ENCODE data around the gene TTC23. TPM values are rescaled to one million over a fixed set of nuclear protein-coding genes. Genes with fewer than 3 reads are reported as not detected.
"Not testable (repeated sequence)": the region's sequence is repeated elsewhere in the genome, so short reads cannot be mapped to it uniquely, and the experiment has no call there.

The TTC23 gene
- total RNA-seq, 4 donors from 2014 or later: 19.9 to 45.3 (median 34.0) TPM

DNA sequence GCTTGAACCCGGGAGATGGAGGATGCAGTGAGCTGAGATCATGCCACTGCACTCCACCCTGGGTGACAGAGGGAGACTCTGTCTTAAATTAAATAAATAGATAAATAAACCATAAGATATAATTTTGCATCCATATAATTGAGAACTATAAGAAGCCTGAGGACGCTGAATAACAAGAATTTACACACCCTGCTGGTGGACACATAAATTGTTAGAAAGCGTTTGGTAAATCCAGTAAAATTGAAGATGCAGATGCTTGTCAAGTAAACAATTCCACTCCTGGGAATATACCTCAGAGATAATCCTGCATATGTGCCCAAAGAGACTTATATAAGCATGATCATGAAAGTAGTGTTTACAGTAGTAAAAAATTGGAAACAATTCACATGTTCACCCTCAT, 41.7 kb downstream of the TTC23 start:
- no peaks in the 10 kb centered on the region for H3K9me3 ChIP-seq
- H3K4me1 ChIP-seq: no peaks in the 10 kb centered on the region
- intact Hi-C loops (cut with DNase I): loop anchor here (10.0 kb wide), 1 partner anchor 53 kb away; no protein-coding TSS in a partner anchor
- H3K27ac ChIP-seq: no peak overlapping the region
- whole genome bisulfite sequencing, 2 donors: 92 to 93% methylated on average over 3 of the region's 3 CpGs
- no peaks in the 10 kb centered on the region for H3K27me3 ChIP-seq
- TF ChIP-seq POLR2A (IDR thresholded peaks at IDR 0.05): no peak
- TF ChIP-seq, protein P1, sequence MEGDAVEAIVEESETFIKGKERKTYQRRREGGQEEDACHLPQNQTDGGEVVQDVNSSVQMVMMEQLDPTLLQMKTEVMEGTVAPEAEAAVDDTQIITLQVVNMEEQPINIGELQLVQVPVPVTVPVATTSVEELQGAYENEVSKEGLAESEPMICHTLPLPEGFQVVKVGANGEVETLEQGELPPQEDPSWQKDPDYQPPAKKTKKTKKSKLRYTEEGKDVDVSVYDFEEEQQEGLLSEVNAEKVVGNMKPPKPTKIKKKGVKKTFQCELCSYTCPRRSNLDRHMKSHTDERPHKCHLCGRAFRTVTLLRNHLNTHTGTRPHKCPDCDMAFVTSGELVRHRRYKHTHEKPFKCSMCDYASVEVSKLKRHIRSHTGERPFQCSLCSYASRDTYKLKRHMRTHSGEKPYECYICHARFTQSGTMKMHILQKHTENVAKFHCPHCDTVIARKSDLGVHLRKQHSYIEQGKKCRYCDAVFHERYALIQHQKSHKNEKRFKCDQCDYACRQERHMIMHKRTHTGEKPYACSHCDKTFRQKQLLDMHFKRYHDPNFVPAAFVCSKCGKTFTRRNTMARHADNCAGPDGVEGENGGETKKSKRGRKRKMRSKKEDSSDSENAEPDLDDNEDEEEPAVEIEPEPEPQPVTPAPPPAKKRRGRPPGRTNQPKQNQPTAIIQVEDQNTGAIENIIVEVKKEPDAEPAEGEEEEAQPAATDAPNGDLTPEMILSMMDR (IDR thresholded peaks at IDR 0.05): no peak
- no peak overlapping the region for H3K4me3 ChIP-seq (replicated peaks in 1 of 3)
- no peaks in the 10 kb centered on the region for H3K36me3 ChIP-seq
- DNase-seq: no peak

DNA sequence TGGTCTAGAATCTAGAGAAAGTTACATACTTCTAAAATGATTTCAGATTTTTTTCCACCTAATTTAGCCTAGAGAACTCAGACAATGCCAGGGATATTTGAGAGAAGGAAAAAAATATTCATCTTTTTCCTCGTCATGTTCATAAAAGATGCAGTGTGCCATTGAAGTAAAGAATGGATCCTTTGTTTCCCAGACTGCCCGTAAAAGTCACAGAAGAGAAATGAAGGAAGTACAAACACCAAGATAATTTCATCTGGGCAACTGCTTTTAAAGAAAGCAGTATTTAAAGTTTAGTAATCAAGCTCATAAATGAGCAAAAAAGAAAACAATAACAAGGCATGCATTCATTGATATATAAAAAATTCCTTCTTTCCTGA, 47.2 kb downstream of the TTC23 start:
- no peaks in the 10 kb centered on the region for H3K9me3 ChIP-seq
- intact Hi-C loops (cut with DNase I): loop anchor here (10.0 kb wide), 1 partner anchor 47 kb away; no protein-coding TSS in a partner anchor
- peaks cover 0 to 13% of the 10 kb centered on the region in 2 donors for H3K36me3 ChIP-seq
- H3K4me1 ChIP-seq: no peaks in the 10 kb centered on the region
- DNase-seq: no peak
- 65 to 89% methylated on average over 2 of the region's 2 CpGs for WGBS, 2 donors
- TF ChIP-seq POLR2A (IDR thresholded peaks at IDR 0.05): no peak
- TF ChIP-seq, protein P1 (IDR thresholded peaks at IDR 0.05): no peak
- H3K4me3 ChIP-seq (replicated peaks in 1 of 3): no peak overlapping the region
- H3K27ac ChIP-seq: no peak overlapping the region
- H3K27me3 ChIP-seq: no peaks in the 10 kb centered on the region

DNA sequence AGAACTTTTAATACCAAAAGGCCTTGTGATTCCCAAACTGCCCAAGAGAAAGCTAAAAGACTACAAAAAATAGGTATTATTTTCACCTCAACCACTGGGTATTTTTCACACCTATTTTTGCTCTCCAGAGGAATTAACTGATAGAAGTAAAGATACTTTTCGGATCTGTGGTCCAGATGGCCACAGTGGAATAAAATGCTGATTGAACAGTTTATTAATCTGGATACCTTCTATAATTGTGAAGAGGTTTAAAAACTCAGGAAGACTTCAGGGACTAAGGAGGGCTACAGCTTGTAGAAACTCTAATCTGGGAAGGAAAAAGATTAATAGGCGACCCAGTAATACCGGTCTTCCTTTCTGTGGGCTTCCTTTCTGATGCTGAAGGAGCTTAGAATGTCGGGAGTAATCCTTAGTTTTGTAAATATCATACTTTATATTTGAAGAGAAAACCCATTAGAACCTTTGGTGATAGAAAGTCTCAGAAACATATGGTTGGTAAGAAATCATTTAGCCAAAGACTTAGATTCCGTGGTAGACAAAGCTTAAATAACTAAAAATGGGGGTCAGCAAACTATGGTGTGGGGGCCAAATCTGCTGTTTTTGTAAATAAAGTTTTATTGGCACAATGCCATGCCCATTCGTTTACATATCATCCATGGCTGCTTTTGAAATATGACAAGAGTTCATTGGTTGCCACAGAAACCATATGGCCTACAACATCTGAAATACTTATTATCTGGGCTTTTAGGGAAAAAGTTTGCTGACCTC, 47.8 kb downstream of the TTC23 start:
- Histone ChIP-seq H3K27me3 (no peaks in the 10 kb centered on the region), H3K4me3 (replicated peaks in 1 of 3) (no peak overlapping the region), H3K36me3 (peaks cover 0 to 13% of the 10 kb centered on the region in 2 donors), H3K9me3 (no peaks in the 10 kb centered on the region), H3K27ac (no peak overlapping the region), H3K4me1 (no peaks in the 10 kb centered on the region)
- intact Hi-C loops (cut with DNase I): loop anchor here (10.0 kb wide), 1 partner anchor 47 kb away; no protein-coding TSS in a partner anchor
- WGBS, 2 donors: 91 to 93% methylated on average over 6 of the region's 6 CpGs
- no peak for DNase-seq
- TF ChIP-seq, protein P1 (IDR thresholded peaks at IDR 0.05): no peak
- TF ChIP-seq POLR2A (IDR thresholded peaks at IDR 0.05): no peak

DNA sequence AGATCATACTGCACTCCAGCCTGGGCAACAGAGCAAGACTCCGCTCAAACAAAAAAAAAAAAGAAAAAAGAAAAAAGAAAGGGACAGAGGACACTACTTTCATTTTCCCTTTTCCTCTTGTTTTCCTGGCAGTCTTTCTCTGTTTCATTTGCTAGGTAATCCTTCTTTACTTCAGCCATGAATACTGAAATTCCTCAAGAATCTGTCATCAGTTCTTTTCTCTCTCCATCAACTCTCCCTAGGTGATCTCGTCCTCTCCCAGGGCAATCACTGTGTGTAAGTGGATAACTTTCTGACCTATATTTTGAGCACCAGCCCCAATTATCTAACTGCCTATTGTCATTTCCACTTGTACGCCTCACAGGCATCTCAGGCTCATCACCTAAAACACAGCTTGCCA, 51.5 kb downstream of the TTC23 start:
- TF ChIP-seq, protein P1 (IDR thresholded peaks at IDR 0.05): no peak
- TF ChIP-seq POLR2A (IDR thresholded peaks at IDR 0.05): no peak
- 96 to 98% methylated on average over 3 of the region's 3 CpGs for WGBS, 2 donors
- Histone ChIP-seq H3K27me3 (no peaks in the 10 kb centered on the region), H3K36me3 (peaks cover 0 to 13% of the 10 kb centered on the region in 2 donors), H3K9me3 (no peaks in the 10 kb centered on the region), H3K4me3 (replicated peaks in 1 of 3) (no peak overlapping the region), H3K4me1 (no peaks in the 10 kb centered on the region), H3K27ac (no peak overlapping the region)
- DNase-seq: no peak
- intact Hi-C loops (cut with DNase I): no loop called here

DNA sequence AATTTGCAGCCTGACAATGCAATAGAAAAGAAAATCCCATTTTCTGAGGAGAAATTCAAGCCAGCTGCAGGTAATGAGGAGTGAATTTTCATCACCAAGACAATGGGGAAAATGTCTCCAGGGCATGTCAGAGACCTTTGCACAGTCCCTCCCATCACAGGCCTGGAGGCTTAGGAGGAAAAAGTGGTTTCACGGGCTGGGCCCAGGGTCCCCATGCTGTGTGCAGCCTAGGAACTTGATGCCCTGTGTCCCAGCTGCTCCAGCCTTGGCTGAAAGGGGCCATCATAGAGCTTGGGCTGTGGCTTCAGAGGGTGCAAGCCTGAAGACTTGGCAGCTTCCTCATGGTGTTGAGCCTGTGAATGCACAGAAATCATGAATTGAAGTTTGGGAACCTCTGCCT, 57.2 kb downstream of the TTC23 start:
- H3K4me3 ChIP-seq (replicated peaks in 1 of 3); DNase-seq; H3K4me1 ChIP-seq; intact Hi-C loops (cut with DNase I); H3K9me3 ChIP-seq; H3K36me3 ChIP-seq; H3K27me3 ChIP-seq; H3K27ac ChIP-seq: not testable (repeated sequence)
- 33 to 100% methylated on average over 1 of the region's 1 CpG for WGBS, 2 donors

Measured in thyroid gland (tissue), 4 donors.